ENCODE results near the gene ERICH4. TPM values are rescaled to one million over a fixed set of nuclear protein-coding genes. Genes with fewer than 3 reads are reported as not detected.

ERICH4 gene
- total RNA-seq, 1 experiment from 2014 or later, result not detected

DNA sequence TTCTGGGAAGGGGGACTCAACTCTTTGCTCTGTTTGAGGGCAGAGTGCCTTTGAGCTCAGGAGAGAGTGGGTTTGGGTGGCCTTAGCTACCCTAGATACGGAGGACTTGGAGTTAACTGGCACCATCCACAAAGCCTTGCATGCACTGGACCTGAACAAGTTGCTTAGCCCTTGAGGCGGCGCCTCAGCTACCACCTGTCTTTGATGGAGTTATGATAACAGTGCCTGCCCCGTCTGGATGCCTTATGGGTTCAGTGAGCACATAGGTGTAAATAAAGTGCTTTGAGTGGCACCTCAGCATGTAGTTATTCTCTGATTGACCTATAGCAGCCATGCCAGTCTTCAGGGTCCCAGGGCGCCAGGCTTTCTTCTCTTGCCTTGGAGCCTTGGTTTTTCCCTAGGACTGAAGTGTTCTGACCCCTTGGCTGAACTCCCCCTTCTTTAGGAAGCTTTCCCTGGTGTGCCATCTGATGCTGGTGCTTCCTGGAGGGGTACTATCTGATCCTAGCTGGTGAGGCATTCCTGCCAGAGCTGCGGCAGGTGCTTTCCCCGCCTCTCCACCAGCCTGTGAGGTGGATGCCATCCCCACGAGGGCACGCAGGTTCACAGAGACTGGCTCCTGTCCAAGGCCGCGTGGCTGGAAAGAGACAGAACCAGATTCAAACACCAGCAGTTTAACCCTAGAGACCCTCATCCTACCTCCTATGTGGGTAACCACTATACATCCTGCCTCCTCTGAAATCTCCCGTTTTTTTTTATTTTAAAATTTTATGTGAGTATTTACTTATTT, 39.6 kb upstream of the ERICH4 start:
- BruUV-seq (replicated peaks), result no TSS peak
- Histone ChIP-seq H3K9ac (ENCODE audit: low read length) (no peak overlapping the region), H3K9me2 (ENCODE audit: insufficient read depth) (no peaks in the 10 kb centered on the region), H3K79me2 (ENCODE audit: insufficient read depth, low read length) (peaks cover 14% of the 10 kb centered on the region), H3K4me2 (ENCODE audit: low read length) (no peak overlapping the region), H3K36me3 (ENCODE audit: control insufficient read depth in 1 of 2, insufficient read depth in 2 of 2, low read length in 2 of 2) (0 out of 4 replicates have a peak, but pooled peaks cover 0 to 3% of the 10 kb centered on the region in 2 experiments), H3K4me3 (replicated peaks in 1 of 2; ENCODE audit: low read depth in 1 of 2, low read length in 2 of 2) (no peak overlapping the region), H4K20me1 (ENCODE audit: insufficient read depth) (no peaks in the 10 kb centered on the region), H3K4me1 (ENCODE audit: control insufficient read depth in 1 of 2, insufficient read depth in 2 of 2, low read length in 2 of 2) (peaks cover 9% of the 10 kb centered on the region in 2 experiments), H3K27ac (ENCODE audit: low read depth, low read length) (no peak overlapping the region), H2AFZ (ENCODE audit: low read depth, low read length, poor library complexity, severe bottlenecking) (no peak overlapping the region), H3K27me3 (ENCODE audit: insufficient read depth, low read length) (no peaks in the 10 kb centered on the region), H3K9me3 (ENCODE audit: control insufficient read depth in 1 of 2, insufficient read depth in 1 of 2, low read depth in 1 of 2, low read length in 2 of 2) (no peaks in the 10 kb centered on the region)
- DNase-seq (ENCODE audit: low read depth, low spot score) (no peak), ATAC-seq (no peak)
- TF ChIP-seq TCF7L2 (IDR thresholded peaks at IDR 0.05; ENCODE audit: borderline replicate concordance, extremely low read depth, insufficient read depth, insufficient read length) (no peak), POLR2A (IDR thresholded peaks at IDR 0.05; ENCODE audit: borderline replicate concordance, extremely low read depth, insufficient read depth, insufficient read length) (no peak), YY1 (IDR thresholded peaks at IDR 0.05; ENCODE audit: extremely low read depth, insufficient replicate concordance, low read depth, low read length) (no peak), JUND (IDR thresholded peaks at IDR 0.05) (no peak), CBX3 (IDR thresholded peaks at IDR 0.05; ENCODE audit: low read depth) (no peak), ZFX (IDR thresholded peaks at IDR 0.05) (no peak), POLR2AphosphoS5 (IDR thresholded peaks at IDR 0.05; ENCODE audit: low read depth, low read length) (no peak), EZH2phosphoT487 (IDR thresholded peaks at IDR 0.05; ENCODE audit: borderline replicate concordance) (no peak), SRF (IDR thresholded peaks at IDR 0.05; ENCODE audit: low read depth) (no peak), FOSL1 (IDR thresholded peaks at IDR 0.05; ENCODE audit: low read depth) (no peak), ZBTB33 (IDR thresholded peaks at IDR 0.05; ENCODE audit: extremely low read depth, insufficient replicate concordance, low read length) (no peak), SIN3A (IDR thresholded peaks at IDR 0.05; ENCODE audit: low read depth) (no peak)
- TF ChIP-seq, protein P1, sequence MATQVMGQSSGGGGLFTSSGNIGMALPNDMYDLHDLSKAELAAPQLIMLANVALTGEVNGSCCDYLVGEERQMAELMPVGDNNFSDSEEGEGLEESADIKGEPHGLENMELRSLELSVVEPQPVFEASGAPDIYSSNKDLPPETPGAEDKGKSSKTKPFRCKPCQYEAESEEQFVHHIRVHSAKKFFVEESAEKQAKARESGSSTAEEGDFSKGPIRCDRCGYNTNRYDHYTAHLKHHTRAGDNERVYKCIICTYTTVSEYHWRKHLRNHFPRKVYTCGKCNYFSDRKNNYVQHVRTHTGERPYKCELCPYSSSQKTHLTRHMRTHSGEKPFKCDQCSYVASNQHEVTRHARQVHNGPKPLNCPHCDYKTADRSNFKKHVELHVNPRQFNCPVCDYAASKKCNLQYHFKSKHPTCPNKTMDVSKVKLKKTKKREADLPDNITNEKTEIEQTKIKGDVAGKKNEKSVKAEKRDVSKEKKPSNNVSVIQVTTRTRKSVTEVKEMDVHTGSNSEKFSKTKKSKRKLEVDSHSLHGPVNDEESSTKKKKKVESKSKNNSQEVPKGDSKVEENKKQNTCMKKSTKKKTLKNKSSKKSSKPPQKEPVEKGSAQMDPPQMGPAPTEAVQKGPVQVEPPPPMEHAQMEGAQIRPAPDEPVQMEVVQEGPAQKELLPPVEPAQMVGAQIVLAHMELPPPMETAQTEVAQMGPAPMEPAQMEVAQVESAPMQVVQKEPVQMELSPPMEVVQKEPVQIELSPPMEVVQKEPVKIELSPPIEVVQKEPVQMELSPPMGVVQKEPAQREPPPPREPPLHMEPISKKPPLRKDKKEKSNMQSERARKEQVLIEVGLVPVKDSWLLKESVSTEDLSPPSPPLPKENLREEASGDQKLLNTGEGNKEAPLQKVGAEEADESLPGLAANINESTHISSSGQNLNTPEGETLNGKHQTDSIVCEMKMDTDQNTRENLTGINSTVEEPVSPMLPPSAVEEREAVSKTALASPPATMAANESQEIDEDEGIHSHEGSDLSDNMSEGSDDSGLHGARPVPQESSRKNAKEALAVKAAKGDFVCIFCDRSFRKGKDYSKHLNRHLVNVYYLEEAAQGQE (IDR thresholded peaks at IDR 0.05; ENCODE audit: low read depth), result no peak
- intact Hi-C loops (cut with micrococcal nuclease), result no loop called here
- ChIA-PET CTCF (no interaction called here), RAD21 (ENCODE audit: low non-redundant PET in 1 of 2, low total read pairs in 2 of 2, uncharacterized antibody in 2 of 2, unreplicated experiment in 2 of 2) (no interaction called here), POLR2A (interaction anchor here (0.6 kb wide), 1 partner anchor 9 kb away, joined by 4 read pairs; no protein-coding TSS in a partner anchor)

Data from HCT116 (cell line).